HL-60 (cell line): Measurements from ENCODE around the gene NFATC1.

Experiments
- DNase-seq, 2 experiments: peaks; one replicate each; pipeline ENCODE4 v3.0.0-alpha.2; 2010 to 2020; ENCODE audit warnings: low read depth in 1 of 2, low spot score in 1 of 2
- H3K27ac ChIP-seq: fragments of 250-450 bp; sonication (Bioruptor Pico); replicated peaks from 2 replicates; pipeline ENCODE4 v1.5.1; 2020; ENCODE audit warnings: mild to moderate bottlenecking, moderate library complexity
- H3K27me3 ChIP-seq: fragments of 250-450 bp; sonication (Bioruptor Pico); 2 replicates; pipeline ENCODE4 v1.5.1; 2021; ENCODE audit warnings: mild to moderate bottlenecking, moderate library complexity; ENCODE audit not compliant: insufficient read depth, poor library complexity, severe bottlenecking
- H3K4me3 ChIP-seq: replicated peaks from 2 replicates; pipeline ENCODE4 v1.5.1; 2011; ENCODE audit warnings: mild to moderate bottlenecking, control low read depth, low read length; ENCODE audit not compliant: insufficient read depth
- GABPA ChIP-seq: IDR thresholded peaks from 2 replicates; pipeline ENCODE4 v1.6.1; 2012; ENCODE audit warnings: low read depth
- POLR2AphosphoS5 ChIP-seq: IDR thresholded peaks from 2 replicates; pipeline ENCODE4 v1.6.1; 2012; ENCODE audit warnings: low read depth
- SPI1 ChIP-seq: IDR thresholded peaks from 2 replicates; pipeline ENCODE4 v1.6.1; 2012; ENCODE audit warnings: low read depth, mild to moderate bottlenecking, borderline replicate concordance
- TF ChIP-seq, protein P1 (sequence below): IDR thresholded peaks from one replicate; pipeline ENCODE4 v1.5.1; 2011; ENCODE audit warnings: low read length, control low read depth, inconsistent platforms; ENCODE audit not compliant: insufficient read depth
- TF ChIP-seq, protein P2 (sequence below): IDR thresholded peaks from 2 replicates; pipeline ENCODE4 v1.6.1; 2012; ENCODE audit warnings: low read depth; ENCODE audit not compliant: insufficient replicate concordance

NFATC1 gene

DNA sequence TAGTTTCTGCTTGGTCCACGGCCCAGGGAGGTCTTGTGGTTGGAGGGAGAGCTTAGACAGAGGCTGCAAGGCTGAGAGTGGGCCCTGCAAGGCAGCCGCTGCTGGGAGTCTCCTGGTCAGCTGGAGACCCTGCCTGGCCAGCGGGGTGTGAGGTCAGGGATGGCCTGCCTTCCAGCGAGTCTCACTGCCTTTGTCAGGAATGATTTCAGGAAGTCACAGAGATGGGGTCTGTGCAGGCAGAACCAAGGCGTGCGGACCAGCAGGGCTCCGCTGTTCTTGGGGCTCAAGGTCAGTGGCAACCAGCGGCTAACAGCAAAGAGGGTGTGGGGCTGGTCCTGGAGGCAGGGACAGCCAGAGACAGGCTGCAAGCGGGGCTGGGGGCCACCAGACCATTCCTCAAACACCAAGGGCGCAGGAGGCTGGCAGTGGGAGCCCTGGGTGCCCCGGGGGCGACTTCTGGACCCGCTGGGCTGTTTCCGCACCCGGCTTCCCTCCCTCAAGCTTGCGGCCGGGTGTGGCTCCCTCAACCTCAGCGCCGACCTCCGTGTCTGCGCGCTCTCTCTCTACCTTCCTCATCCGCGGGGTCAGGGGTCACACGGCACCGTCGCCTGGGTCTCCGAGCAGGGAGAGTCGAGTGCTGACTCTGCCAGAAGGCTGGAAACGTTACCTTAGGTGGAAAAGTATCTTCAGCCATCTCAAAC is 159.4 kb downstream of the NFATC1 start:
- H3K4me3 ChIP-seq, result no peak overlapping the region
- H3K27me3 ChIP-seq, result no peaks in the 10 kb centered on the region
- no peak overlapping the region for H3K27ac ChIP-seq
- TF ChIP-seq, protein P1, sequence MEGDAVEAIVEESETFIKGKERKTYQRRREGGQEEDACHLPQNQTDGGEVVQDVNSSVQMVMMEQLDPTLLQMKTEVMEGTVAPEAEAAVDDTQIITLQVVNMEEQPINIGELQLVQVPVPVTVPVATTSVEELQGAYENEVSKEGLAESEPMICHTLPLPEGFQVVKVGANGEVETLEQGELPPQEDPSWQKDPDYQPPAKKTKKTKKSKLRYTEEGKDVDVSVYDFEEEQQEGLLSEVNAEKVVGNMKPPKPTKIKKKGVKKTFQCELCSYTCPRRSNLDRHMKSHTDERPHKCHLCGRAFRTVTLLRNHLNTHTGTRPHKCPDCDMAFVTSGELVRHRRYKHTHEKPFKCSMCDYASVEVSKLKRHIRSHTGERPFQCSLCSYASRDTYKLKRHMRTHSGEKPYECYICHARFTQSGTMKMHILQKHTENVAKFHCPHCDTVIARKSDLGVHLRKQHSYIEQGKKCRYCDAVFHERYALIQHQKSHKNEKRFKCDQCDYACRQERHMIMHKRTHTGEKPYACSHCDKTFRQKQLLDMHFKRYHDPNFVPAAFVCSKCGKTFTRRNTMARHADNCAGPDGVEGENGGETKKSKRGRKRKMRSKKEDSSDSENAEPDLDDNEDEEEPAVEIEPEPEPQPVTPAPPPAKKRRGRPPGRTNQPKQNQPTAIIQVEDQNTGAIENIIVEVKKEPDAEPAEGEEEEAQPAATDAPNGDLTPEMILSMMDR, result no peak
- no peak for TF ChIP-seq POLR2AphosphoS5
- TF ChIP-seq GABPA, result no peak
- no peak for TF ChIP-seq SPI1
- TF ChIP-seq, protein P2, sequence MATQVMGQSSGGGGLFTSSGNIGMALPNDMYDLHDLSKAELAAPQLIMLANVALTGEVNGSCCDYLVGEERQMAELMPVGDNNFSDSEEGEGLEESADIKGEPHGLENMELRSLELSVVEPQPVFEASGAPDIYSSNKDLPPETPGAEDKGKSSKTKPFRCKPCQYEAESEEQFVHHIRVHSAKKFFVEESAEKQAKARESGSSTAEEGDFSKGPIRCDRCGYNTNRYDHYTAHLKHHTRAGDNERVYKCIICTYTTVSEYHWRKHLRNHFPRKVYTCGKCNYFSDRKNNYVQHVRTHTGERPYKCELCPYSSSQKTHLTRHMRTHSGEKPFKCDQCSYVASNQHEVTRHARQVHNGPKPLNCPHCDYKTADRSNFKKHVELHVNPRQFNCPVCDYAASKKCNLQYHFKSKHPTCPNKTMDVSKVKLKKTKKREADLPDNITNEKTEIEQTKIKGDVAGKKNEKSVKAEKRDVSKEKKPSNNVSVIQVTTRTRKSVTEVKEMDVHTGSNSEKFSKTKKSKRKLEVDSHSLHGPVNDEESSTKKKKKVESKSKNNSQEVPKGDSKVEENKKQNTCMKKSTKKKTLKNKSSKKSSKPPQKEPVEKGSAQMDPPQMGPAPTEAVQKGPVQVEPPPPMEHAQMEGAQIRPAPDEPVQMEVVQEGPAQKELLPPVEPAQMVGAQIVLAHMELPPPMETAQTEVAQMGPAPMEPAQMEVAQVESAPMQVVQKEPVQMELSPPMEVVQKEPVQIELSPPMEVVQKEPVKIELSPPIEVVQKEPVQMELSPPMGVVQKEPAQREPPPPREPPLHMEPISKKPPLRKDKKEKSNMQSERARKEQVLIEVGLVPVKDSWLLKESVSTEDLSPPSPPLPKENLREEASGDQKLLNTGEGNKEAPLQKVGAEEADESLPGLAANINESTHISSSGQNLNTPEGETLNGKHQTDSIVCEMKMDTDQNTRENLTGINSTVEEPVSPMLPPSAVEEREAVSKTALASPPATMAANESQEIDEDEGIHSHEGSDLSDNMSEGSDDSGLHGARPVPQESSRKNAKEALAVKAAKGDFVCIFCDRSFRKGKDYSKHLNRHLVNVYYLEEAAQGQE, result no peak
- no peak for DNase-seq

DNA sequence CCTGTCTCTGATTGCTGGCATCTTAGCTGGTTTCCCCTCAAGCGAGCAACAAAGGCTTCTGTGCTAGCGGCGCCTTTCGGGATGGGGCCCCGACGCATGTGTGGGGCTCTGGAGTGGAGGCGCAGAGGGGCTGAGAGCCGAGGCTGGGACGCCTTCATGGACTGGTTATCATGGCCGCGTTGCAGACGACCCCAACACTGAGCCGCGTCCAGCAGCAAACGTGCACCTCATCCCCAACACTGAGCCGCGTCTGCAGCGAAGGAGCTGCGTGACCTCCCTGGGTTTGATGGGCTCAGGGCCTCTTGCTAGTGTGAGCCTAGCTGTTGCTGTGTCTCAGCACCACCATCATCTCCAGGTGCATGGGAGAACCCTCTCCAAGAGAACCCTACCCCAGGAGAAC is 160.2 kb downstream of the NFATC1 start:
- Histone ChIP-seq H3K4me3 (no peak overlapping the region), H3K27me3 (no peaks in the 10 kb centered on the region), H3K27ac (no peak overlapping the region)
- no peak for DNase-seq
- no peak for TF ChIP-seq POLR2AphosphoS5
- TF ChIP-seq GABPA, result no peak
- no peak for TF ChIP-seq SPI1
- TF ChIP-seq, protein P2, result no peak
- TF ChIP-seq, protein P1, result no peak

DNA sequence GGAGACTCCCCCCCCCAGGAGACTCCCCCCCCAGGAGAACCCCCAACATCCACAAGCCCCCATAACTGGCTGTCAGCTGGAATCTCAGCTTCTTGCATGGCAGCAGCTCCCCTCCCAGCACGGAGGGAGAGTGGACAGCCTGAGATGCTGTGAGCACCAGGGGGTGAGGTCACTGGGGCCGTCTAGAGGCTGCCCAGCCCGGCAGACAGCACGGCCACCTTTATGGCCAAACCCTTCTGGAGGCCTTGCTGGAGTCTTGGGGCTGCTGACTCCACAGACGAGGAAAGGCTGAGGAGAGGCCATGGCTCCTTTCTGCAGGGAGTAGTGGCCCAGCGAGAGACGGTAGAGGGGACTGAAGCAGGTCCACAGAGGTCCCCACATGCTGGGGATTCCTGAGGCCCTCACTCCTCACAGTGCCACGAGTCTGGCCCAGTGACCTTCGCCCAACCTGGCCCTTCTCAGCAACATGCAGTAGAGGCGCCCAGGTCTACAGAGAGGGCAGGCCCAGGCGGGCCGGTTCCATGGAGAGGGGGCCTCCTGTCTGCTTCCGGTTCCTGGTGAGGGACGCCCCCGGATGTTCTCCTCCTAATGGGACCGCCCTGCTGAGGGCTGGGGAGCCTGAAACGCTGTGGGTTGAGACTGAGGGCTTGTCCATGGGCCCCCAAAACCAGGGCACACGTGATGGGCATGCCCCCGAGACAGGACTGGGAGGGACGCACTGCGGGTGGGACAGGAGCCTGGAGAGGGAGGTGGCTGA is 161.3 kb downstream of the NFATC1 start:
- Histone ChIP-seq H3K4me3 (no peak overlapping the region), H3K27me3 (no peaks in the 10 kb centered on the region), H3K27ac (no peak overlapping the region)
- TF ChIP-seq, protein P1, result no peak
- TF ChIP-seq, protein P2, result no peak
- TF ChIP-seq GABPA (no peak), SPI1 (no peak), POLR2AphosphoS5 (no peak)
- no peak for DNase-seq
